ENCODE data around the gene ELF3.
A peak's percentile ranks its signal among the peaks of the same experiment; 100 is the strongest.
"Not testable (repeated sequence)": the region's sequence is repeated elsewhere in the genome, so short reads cannot be mapped to it uniquely, and the experiment has no call there.

ELF3 gene

GRCh38 chr1:202058001-202058908 lies 47.9 kb downstream of the ELF3 start:
- DNase-seq (ENCODE audit: low read depth), result peak; percentile 61
- H3K4me3 ChIP-seq (ENCODE audit: control insufficient read depth, low read depth, low read length), result no peak overlapping the region
- TF ChIP-seq CTCF (conservative IDR thresholded peaks at IDR 0.05; ENCODE audit: control insufficient read depth, insufficient read depth, low read depth, low read length), result no peak

- no peak for TF ChIP-seq CTCF (conservative IDR thresholded peaks at IDR 0.05; ENCODE audit: control insufficient read depth, insufficient read depth, low read depth, low read length)
- no peak overlapping the region for H3K4me3 ChIP-seq (ENCODE audit: control insufficient read depth, low read depth, low read length)
- peak; percentile 9 for DNase-seq (ENCODE audit: low read depth)
These were observed 50.7 kb downstream of the ELF3 start for GRCh38 chr1:202061055-202061454.

- H3K4me3 ChIP-seq (ENCODE audit: control insufficient read depth, low read depth, low read length); DNase-seq (ENCODE audit: low read depth): not testable (repeated sequence)
These were observed 51.4 kb downstream of the ELF3 start for GRCh38 chr1:202061787-202062186.

- not testable (repeated sequence) for H3K4me3 ChIP-seq (ENCODE audit: control insufficient read depth, low read depth, low read length); DNase-seq (ENCODE audit: low read depth)
These were observed 52.2 kb downstream of the ELF3 start for GRCh38 chr1:202062636-202063035.

GRCh38 chr1:202063093-202063492 lies 52.7 kb downstream of the ELF3 start:
- DNase-seq (ENCODE audit: low read depth), result peak; percentile 56
- no peak overlapping the region for H3K4me3 ChIP-seq (ENCODE audit: control insufficient read depth, low read depth, low read length)
- TF ChIP-seq CTCF (conservative IDR thresholded peaks at IDR 0.05; ENCODE audit: control insufficient read depth, insufficient read depth, low read depth, low read length), result no peak

- H3K4me3 ChIP-seq (ENCODE audit: control insufficient read depth, low read depth, low read length); DNase-seq (ENCODE audit: low read depth): not testable (repeated sequence)
These were observed 54.5 kb downstream of the ELF3 start for GRCh38 chr1:202064889-202065312.
